HEK293 (cell line): ENCODE data around the gene NR3C2.

Experiments
- CTCF ChIA-PET: fragments of 350-600 bp; formaldehyde crosslinking; extraction: SDS; loops from one replicate; lab custom pipeline; 2021; ENCODE audit warnings: antibody characterized with exemption; lab: Yijun Ruan, JAX
- POLR2A ChIA-PET: fragments of 300-600 bp; formaldehyde crosslinking; extraction: SDS; loops from one replicate; lab custom pipeline; 2020; ENCODE audit warnings: antibody characterized with exemption, inconsistent platforms; lab: Yijun Ruan, JAX
- H3K27ac ChIP-seq: fragments of 200-500 bp; sonication (Bioruptor generic); 2 replicates; pipeline ENCODE4 v1.5.1; 2014; ENCODE audit warnings: low read depth, low read length, control low read depth, inconsistent platforms; ENCODE audit errors: extremely low read depth
- H3K36me3 ChIP-seq, 2 experiments: fragments of 200-500 bp in 1 of 2; sonication (Bioruptor generic) in 1 of 2; 1 replicate in 1 of 2; 2 replicates in 1 of 2; pipeline ENCODE4 v1.5.1; 2014 to 2017; ENCODE audit warnings: inconsistent platforms in 2 of 2, low read length in 2 of 2; ENCODE audit not compliant: control insufficient read depth in 2 of 2, insufficient read depth in 1 of 2
- H3K4me1 ChIP-seq: fragments of 200-500 bp; sonication (Bioruptor generic); 2 replicates; pipeline ENCODE4 v1.5.1; 2014; ENCODE audit warnings: mild to moderate bottlenecking, low read length, inconsistent platforms; ENCODE audit not compliant: control insufficient read depth, insufficient read depth
- H3K4me3 ChIP-seq: 2 replicates; pipeline ENCODE4 v1.5.1; 2011; ENCODE audit warnings: low read depth, mild to moderate bottlenecking, control low read depth, low read length, moderate library complexity
- H3K9me3 ChIP-seq: fragments of 200-500 bp; sonication (Bioruptor generic); 2 replicates; pipeline ENCODE4 v1.5.1; 2014; ENCODE audit warnings: low read depth, low read length, inconsistent platforms; ENCODE audit not compliant: control insufficient read depth, insufficient read depth
- REPIN1 ChIP-seq: fragments of 450-650 bp; formaldehyde crosslinking; IDR thresholded peaks from 2 replicates; pipeline ENCODE4 v1.5.1; 2017; ENCODE audit warnings: missing biosample characterization, missing genetic modification characterization, low read depth
- YY1 ChIP-seq: fragments of 450-650 bp; formaldehyde crosslinking; IDR thresholded peaks from 2 replicates; pipeline ENCODE4 v1.5.1; 2018; ENCODE audit warnings: missing biosample characterization, missing genetic modification characterization
- ZBTB11 ChIP-seq: fragments of 450-650 bp; formaldehyde crosslinking; conservative IDR thresholded peaks from 2 replicates; pipeline ENCODE4 v1.5.1; 2016; ENCODE audit warnings: low read depth, missing biosample characterization, missing genetic modification characterization
- ZFP41 ChIP-seq: fragments of 450-650 bp; formaldehyde crosslinking; IDR thresholded peaks from 2 replicates; pipeline ENCODE4 v1.5.1; 2016; ENCODE audit warnings: missing biosample characterization, missing genetic modification characterization, borderline replicate concordance
- ZNF174 ChIP-seq: fragments of 450-650 bp; formaldehyde crosslinking; IDR thresholded peaks from 2 replicates; pipeline ENCODE4 v1.5.0; 2017; ENCODE audit warnings: missing biosample characterization, mild to moderate bottlenecking, missing genetic modification characterization
- ZNF214 ChIP-seq: fragments of 450-650 bp; formaldehyde crosslinking; IDR thresholded peaks from 2 replicates; pipeline ENCODE4 v1.5.1; 2017; ENCODE audit warnings: missing biosample characterization, mild to moderate bottlenecking, missing genetic modification characterization, borderline replicate concordance
- ZNF221 ChIP-seq: fragments of 450-650 bp; formaldehyde crosslinking; IDR thresholded peaks from 2 replicates; pipeline ENCODE4 v1.5.1; 2017; ENCODE audit warnings: missing biosample characterization, missing genetic modification characterization, borderline replicate concordance
- ZNF341 ChIP-seq: fragments of 450-650 bp; formaldehyde crosslinking; IDR thresholded peaks from 2 replicates; pipeline ENCODE4; 2016; ENCODE audit warnings: low read depth, missing biosample characterization, missing genetic modification characterization
- ZNF394 ChIP-seq: fragments of 450-650 bp; formaldehyde crosslinking; IDR thresholded peaks from 2 replicates; pipeline ENCODE4 v1.5.1; 2016; ENCODE audit warnings: missing biosample characterization, missing genetic modification characterization, mild to moderate bottlenecking, moderate library complexity, borderline replicate concordance
- ZNF426 ChIP-seq: fragments of 450-650 bp; formaldehyde crosslinking; IDR thresholded peaks from 2 replicates; pipeline ENCODE4 v1.5.1; 2017; ENCODE audit warnings: missing biosample characterization, missing genetic modification characterization, mild to moderate bottlenecking, inconsistent platforms, moderate library complexity
- ZNF596 ChIP-seq: fragments of 450-650 bp; IDR thresholded peaks from 2 replicates; pipeline ENCODE4 v1.5.0; 2018; ENCODE audit warnings: missing biosample characterization, mild to moderate bottlenecking, missing genetic modification characterization, moderate library complexity
- ZNF624 ChIP-seq: fragments of 450-650 bp; formaldehyde crosslinking; IDR thresholded peaks from 2 replicates; pipeline ENCODE4 v1.5.1; 2017; ENCODE audit warnings: missing biosample characterization, missing genetic modification characterization
- ZNF629 ChIP-seq: fragments of 450-650 bp; formaldehyde crosslinking; IDR thresholded peaks from 2 replicates; pipeline ENCODE4 v1.5.1; 2017; ENCODE audit warnings: missing biosample characterization, missing genetic modification characterization
- ZNF654 ChIP-seq: fragments of 450-650 bp; formaldehyde crosslinking; IDR thresholded peaks from 2 replicates; pipeline ENCODE4 v1.5.1; 2016; ENCODE audit warnings: low read depth, missing biosample characterization, missing genetic modification characterization
- ZNF670 ChIP-seq: fragments of 450-650 bp; formaldehyde crosslinking; IDR thresholded peaks from 2 replicates; pipeline ENCODE4 v1.5.1; 2016; ENCODE audit warnings: missing biosample characterization, missing genetic modification characterization, low read depth
- ZNF747 ChIP-seq: fragments of 450-650 bp; formaldehyde crosslinking; IDR thresholded peaks from 2 replicates; pipeline ENCODE4 v1.5.1; 2016; ENCODE audit warnings: missing biosample characterization, missing genetic modification characterization
- TF ChIP-seq, protein P1 (sequence below): fragments of 450-650 bp; formaldehyde crosslinking; IDR thresholded peaks from 2 replicates; pipeline ENCODE4 v1.5.1; 2017; ENCODE audit warnings: missing biosample characterization, mild to moderate bottlenecking, missing genetic modification characterization, moderate library complexity
- TF ChIP-seq, protein P2 (sequence below): fragments of 450-650 bp; formaldehyde crosslinking; IDR thresholded peaks from 2 replicates; pipeline ENCODE4 v1.5.1; 2016; ENCODE audit warnings: missing biosample characterization, missing genetic modification characterization
- TF ChIP-seq, protein P3 (sequence below): fragments of 450-650 bp; formaldehyde crosslinking; IDR thresholded peaks from 2 replicates; pipeline ENCODE4 v1.5.1; 2016; ENCODE audit warnings: missing biosample characterization, missing genetic modification characterization
- TF ChIP-seq, protein P4 (sequence below): fragments of 450-650 bp; formaldehyde crosslinking; conservative IDR thresholded peaks from 2 replicates; pipeline ENCODE4 v1.5.1; 2016; ENCODE audit warnings: low read depth, missing biosample characterization, missing genetic modification characterization

The NR3C2 gene

DNA sequence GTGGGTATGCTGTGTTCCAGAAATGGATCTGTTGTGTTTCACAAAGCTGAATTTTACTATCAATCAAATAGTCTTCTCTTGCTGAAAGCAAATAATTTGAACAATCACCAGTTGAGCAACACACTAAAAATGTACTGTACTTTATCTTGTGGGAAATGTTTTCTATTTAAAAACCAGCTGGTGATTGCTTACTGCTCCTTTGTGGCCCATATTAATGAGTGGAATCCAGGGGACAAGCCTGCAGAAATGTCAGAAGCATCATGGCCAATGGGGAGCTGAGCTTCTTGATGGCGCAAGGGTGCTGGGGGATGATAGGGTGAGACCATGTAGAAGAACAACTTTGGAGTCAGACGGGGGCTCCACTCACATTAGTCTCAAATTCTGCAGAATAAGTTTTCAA lies 364.2 kb downstream of the NR3C2 start:
- ChIA-PET POLR2A (no interaction called here), CTCF (no interaction called here)
- H3K9me3 ChIP-seq = no peaks in the 10 kb centered on the region; the same call in 1 of the 2 replicates
- H3K27ac ChIP-seq = no peak overlapping the region
- no peaks in the 10 kb centered on the region for H3K4me1 ChIP-seq
- no peak overlapping the region for H3K4me3 ChIP-seq
- peaks cover 0 to 24% of the 10 kb centered on the region in 2 experiments; a peak in 1 of 3 replicates for H3K36me3 ChIP-seq
- TF ChIP-seq ZNF654 (tag by site-specific recombination) (no peak), ZNF670 (no peak), ZNF394 (tag by site-specific recombination) (no peak), REPIN1 (tag by site-specific recombination) (no peak), ZNF426 (no peak), ZNF629 (no peak), ZNF747 (tag by site-specific recombination) (no peak), YY1 (no peak), ZBTB11 (tag by site-specific recombination) (no peak), ZFP41 (tag by site-specific recombination) (no peak), ZNF624 (no peak), ZNF174 (tag by site-specific recombination) (no peak), ZNF221 (tag by site-specific recombination) (no peak), ZNF341 (tag by site-specific recombination) (no peak), ZNF596 (tag by site-specific recombination) (no peak), ZNF214 (tag by site-specific recombination) (no peak)
- TF ChIP-seq, protein P1, sequence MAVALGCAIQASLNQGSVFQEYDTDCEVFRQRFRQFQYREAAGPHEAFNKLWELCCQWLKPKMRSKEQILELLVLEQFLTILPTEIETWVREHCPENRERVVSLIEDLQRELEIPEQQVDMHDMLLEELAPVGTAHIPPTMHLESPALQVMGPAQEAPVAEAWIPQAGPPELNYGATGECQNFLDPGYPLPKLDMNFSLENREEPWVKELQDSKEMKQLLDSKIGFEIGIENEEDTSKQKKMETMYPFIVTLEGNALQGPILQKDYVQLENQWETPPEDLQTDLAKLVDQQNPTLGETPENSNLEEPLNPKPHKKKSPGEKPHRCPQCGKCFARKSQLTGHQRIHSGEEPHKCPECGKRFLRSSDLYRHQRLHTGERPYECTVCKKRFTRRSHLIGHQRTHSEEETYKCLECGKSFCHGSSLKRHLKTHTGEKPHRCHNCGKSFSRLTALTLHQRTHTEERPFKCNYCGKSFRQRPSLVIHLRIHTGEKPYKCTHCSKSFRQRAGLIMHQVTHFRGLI (tag by site-specific recombination) = no peak
- TF ChIP-seq, protein P2, sequence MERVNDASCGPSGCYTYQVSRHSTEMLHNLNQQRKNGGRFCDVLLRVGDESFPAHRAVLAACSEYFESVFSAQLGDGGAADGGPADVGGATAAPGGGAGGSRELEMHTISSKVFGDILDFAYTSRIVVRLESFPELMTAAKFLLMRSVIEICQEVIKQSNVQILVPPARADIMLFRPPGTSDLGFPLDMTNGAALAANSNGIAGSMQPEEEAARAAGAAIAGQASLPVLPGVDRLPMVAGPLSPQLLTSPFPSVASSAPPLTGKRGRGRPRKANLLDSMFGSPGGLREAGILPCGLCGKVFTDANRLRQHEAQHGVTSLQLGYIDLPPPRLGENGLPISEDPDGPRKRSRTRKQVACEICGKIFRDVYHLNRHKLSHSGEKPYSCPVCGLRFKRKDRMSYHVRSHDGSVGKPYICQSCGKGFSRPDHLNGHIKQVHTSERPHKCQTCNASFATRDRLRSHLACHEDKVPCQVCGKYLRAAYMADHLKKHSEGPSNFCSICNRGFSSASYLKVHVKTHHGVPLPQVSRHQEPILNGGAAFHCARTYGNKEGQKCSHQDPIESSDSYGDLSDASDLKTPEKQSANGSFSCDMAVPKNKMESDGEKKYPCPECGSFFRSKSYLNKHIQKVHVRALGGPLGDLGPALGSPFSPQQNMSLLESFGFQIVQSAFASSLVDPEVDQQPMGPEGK (tag by site-specific recombination) = no peak
- TF ChIP-seq, protein P3, sequence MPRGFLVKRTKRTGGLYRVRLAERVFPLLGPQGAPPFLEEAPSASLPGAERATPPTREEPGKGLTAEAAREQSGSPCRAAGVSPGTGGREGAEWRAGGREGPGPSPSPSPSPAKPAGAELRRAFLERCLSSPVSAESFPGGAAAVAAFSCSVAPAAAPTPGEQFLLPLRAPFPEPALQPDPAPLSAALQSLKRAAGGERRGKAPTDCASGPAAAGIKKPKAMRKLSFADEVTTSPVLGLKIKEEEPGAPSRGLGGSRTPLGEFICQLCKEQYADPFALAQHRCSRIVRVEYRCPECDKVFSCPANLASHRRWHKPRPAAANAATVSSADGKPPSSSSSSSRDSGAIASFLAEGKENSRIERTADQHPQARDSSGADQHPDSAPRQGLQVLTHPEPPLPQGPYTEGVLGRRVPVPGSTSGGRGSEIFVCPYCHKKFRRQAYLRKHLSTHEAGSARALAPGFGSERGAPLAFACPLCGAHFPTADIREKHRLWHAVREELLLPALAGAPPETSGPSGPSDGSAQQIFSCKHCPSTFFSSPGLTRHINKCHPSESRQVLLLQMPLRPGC (tag by site-specific recombination) = no peak
- TF ChIP-seq, protein P4, sequence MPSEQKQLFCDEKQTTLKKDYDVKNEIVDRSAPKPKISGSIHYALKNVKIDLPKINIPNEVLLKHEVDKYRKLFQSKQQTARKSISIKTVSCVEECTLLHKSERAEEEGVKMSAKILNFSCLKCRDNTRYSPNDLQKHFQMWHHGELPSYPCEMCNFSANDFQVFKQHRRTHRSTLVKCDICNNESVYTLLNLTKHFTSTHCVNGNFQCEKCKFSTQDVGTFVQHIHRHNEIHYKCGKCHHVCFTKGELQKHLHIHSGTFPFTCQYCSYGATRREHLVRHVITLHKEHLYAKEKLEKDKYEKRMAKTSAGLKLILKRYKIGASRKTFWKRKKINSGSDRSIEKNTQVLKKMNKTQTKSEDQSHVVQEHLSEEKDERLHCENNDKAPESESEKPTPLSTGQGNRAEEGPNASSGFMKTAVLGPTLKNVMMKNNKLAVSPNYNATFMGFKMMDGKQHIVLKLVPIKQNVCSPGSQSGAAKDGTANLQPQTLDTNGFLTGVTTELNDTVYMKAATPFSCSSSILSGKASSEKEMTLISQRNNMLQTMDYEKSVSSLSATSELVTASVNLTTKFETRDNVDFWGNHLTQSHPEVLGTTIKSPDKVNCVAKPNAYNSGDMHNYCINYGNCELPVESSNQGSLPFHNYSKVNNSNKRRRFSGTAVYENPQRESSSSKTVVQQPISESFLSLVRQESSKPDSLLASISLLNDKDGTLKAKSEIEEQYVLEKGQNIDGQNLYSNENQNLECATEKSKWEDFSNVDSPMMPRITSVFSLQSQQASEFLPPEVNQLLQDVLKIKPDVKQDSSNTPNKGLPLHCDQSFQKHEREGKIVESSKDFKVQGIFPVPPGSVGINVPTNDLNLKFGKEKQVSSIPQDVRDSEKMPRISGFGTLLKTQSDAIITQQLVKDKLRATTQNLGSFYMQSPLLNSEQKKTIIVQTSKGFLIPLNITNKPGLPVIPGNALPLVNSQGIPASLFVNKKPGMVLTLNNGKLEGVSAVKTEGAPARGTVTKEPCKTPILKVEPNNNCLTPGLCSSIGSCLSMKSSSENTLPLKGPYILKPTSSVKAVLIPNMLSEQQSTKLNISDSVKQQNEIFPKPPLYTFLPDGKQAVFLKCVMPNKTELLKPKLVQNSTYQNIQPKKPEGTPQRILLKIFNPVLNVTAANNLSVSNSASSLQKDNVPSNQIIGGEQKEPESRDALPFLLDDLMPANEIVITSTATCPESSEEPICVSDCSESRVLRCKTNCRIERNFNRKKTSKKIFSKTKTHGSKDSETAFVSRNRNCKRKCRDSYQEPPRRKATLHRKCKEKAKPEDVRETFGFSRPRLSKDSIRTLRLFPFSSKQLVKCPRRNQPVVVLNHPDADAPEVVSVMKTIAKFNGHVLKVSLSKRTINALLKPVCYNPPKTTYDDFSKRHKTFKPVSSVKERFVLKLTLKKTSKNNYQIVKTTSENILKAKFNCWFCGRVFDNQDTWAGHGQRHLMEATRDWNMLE = no peak
